Spinal cord (tissue), 10 donors: ENCODE measurements around the gene NOTCH2NLA. TPM values are rescaled to one million over a fixed set of nuclear protein-coding genes. Genes with fewer than 3 reads are reported as not detected.
"Not testable (repeated sequence)": the region's sequence is repeated elsewhere in the genome, so short reads cannot be mapped to it uniquely, and the experiment has no call there.

Experiments
- DNase-seq, 6 donors: peaks; one replicate each; pipeline versions ENCODE4 v3.0.0 to v3.0.0-alpha.2; 2013 to 2015; ENCODE audit warnings: low spot score in 6 of 6, low read depth in 4 of 6
- H3K27ac ChIP-seq: one replicate; pipeline ENCODE4 v1.5.1; 2013; ENCODE audit warnings: low read depth, low read length, control low read depth
- H3K27me3 ChIP-seq: one replicate; pipeline ENCODE4 v1.6.1; 2013; ENCODE audit warnings: low read length; ENCODE audit not compliant: control insufficient read depth, insufficient read depth
- H3K36me3 ChIP-seq: one replicate; pipeline ENCODE4 v1.6.1; 2013; ENCODE audit warnings: low read length; ENCODE audit not compliant: control insufficient read depth, insufficient read depth
- H3K4me1 ChIP-seq: one replicate; pipeline ENCODE4 v1.6.1; 2013; ENCODE audit warnings: low read length; ENCODE audit not compliant: control insufficient read depth, insufficient read depth
- H3K4me3 ChIP-seq: one replicate; pipeline ENCODE4 v1.5.1; 2013; ENCODE audit warnings: low read depth, low read length, control low read depth
- H3K9me3 ChIP-seq: one replicate; pipeline ENCODE4 v1.6.1; 2013; ENCODE audit warnings: low read length; ENCODE audit not compliant: control insufficient read depth, insufficient read depth
- WGBS: methylation state at CpG from one replicate; pipeline ENCODE4 v1.1.5; 2013; ENCODE audit warnings: missing lambda C conversion rate; ENCODE audit not compliant: insufficient coverage; 5-methylcytosine and 5-hydroxymethylcytosine counted together
- polyA plus RNA-seq, 2 donors: library from polyadenylated mRNA; unstranded; fragments of 120-200 nt; gene quantifications; one replicate each; pipeline ENCODE4 v1.2.1, GENCODE V29; 2013; ENCODE audit not compliant: insufficient read length in 2 of 2
- total RNA-seq, 2 donors: library from RNA; depleted of rRNA in 1 of 2; stranded (reverse); fragments of 120-200 nt in 1 of 2; fragments of >200 nt in 1 of 2; gene quantifications; one replicate each; pipeline versions ENCODE4 v1.2.3 to v1.2.4, GENCODE V29; 2013 to 2014
- donor health status: healthy.

Gene NOTCH2NLA
- total and polyA plus RNA-seq, 4 donors, result 9.9 to 52.5 (median 29.3) TPM

GRCh38 chr1:146228144-146228682, 608 bp downstream of the NOTCH2NLA start:
- WGBS, result 0% methylated on average over 4 of the region's 53 CpGs
- Histone ChIP-seq H3K27ac (peak overlapping the region; percentile 57), H3K4me3 (peak overlapping the region; percentile 29)
- H3K4me1 ChIP-seq, H3K36me3 ChIP-seq, H3K27me3 ChIP-seq, DNase-seq, H3K9me3 ChIP-seq: not testable (repeated sequence)

- not testable (repeated sequence) for H3K36me3 ChIP-seq, H3K27ac ChIP-seq, DNase-seq, H3K4me1 ChIP-seq, H3K27me3 ChIP-seq, H3K9me3 ChIP-seq, H3K4me3 ChIP-seq
- no CpG with 5 or more reads among the region's 5 CpGs for WGBS
These were observed 54.3 kb downstream of the NOTCH2NLA start for GRCh38 chr1:146174531-146174930.

- DNase-seq, H3K4me1 ChIP-seq, H3K9me3 ChIP-seq, H3K27me3 ChIP-seq, H3K36me3 ChIP-seq, H3K27ac ChIP-seq, H3K4me3 ChIP-seq: not testable (repeated sequence)
- WGBS, result no CpG with 5 or more reads among the region's 1 CpG
These were observed 61.1 kb downstream of the NOTCH2NLA start for GRCh38 chr1:146167740-146168139.

- not testable (repeated sequence) for H3K9me3 ChIP-seq, H3K4me1 ChIP-seq, H3K4me3 ChIP-seq, H3K27ac ChIP-seq, H3K27me3 ChIP-seq, DNase-seq, H3K36me3 ChIP-seq
- no CpG with 5 or more reads among the region's 1 CpG for WGBS
These were observed 61.5 kb downstream of the NOTCH2NLA start for GRCh38 chr1:146167273-146167672.

- DNase-seq, result not testable (repeated sequence)
- WGBS, result no CpG with 5 or more reads among the region's 7 CpGs
These were observed 84.4 kb downstream of the NOTCH2NLA start, which contains the start of gene NBPF10 for GRCh38 chr1:146144465-146144864. TSS of gene NBPF10 (minus strand) at chr1:146144804. CDS start at chr1:146144769, 35 bp downstream.

More at GRCh38 chr1:146144465-146144864, 84.4 kb downstream of the NOTCH2NLA start, which contains the start of gene NBPF10:
- not testable (repeated sequence) for H3K27ac ChIP-seq, H3K9me3 ChIP-seq, H3K4me1 ChIP-seq, H3K4me3 ChIP-seq, H3K36me3 ChIP-seq, H3K27me3 ChIP-seq

Other genes with a start within 250 kb of the NOTCH2NLA start
- 100 to 1,000 TPM; 453 to 455 TPM for gene TXNIP, start 232.4 kb downstream of the NOTCH2NLA start, total RNA-seq
- gene TXNIP, start 232.4 kb downstream of the NOTCH2NLA start, polyA plus RNA-seq, result 100 to 1,000 TPM; 109 to 142 TPM
- gene HJV, start 207.3 kb downstream of the NOTCH2NLA start, total RNA-seq, result not detected
- gene HJV, start 207.3 kb downstream of the NOTCH2NLA start, polyA plus RNA-seq, result under 1 TPM; 0.30 to 0.44 TPM
- 1 to 10 TPM; 1.7 to 2.4 TPM for gene NBPF10, start 84.2 kb downstream of the NOTCH2NLA start, total RNA-seq
- 1 to 10 TPM; 1.1 to 1.4 TPM for gene NBPF10, start 84.2 kb downstream of the NOTCH2NLA start, polyA plus RNA-seq